22Rv1 (cell line): ENCODE results near the gene WNT5B.

Source experiments
- H3K27ac ChIP-seq: fragments of 450-650 bp; 2 replicates; pipeline ENCODE4 v1.5.1; 2017
- ZFX ChIP-seq: fragments of 450-650 bp; IDR thresholded peaks from 2 replicates; pipeline ENCODE4 v1.6.1; 2017; ENCODE audit warnings: antibody characterized with exemption, borderline replicate concordance
- TF ChIP-seq, protein P1 (sequence below): fragments of 450-650 bp; IDR thresholded peaks from 2 replicates; pipeline ENCODE4 v1.5.1; 2017; ENCODE audit warnings: mild to moderate bottlenecking

WNT5B gene

DNA sequence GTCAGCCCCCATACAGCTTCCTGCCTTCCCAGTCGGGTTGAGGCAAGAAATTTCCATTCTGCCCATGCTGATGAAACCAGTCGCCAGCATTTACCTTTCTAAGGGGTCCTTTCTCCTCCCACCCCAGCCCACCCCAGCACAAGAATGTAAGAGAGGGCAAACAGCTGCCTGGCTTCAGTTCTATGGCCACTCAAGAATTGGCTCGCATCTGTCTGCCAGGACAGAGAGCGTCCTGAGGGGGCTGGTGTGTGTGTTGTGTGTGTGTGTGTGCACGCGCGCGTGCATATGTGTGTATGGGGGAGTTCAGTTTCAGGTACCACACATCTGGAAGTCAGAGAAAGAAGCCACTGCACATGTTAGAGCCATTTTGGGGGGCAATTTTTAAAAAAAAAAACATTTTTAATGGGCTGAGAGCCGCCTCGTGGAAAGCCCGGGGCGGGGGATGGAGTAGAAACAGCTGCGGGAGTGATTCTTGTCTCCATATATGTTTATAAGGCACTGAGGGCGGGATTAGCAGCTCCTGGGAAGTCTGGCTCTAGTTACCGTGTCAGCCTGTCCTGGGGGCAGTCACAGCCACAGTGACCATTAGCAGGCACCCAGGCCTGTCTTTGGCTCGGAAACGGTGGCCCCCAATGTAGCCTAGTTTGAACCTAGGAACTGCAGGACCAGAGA lies at the start of gene WNT5B:
WNT5B (plus strand) TSS at position 566 of the 672 bp plus-strand sequence. CDS start 2,124 bp downstream, outside the sequence.
- H3K27ac ChIP-seq, result no peak within 1 kb of the TSS

DNA sequence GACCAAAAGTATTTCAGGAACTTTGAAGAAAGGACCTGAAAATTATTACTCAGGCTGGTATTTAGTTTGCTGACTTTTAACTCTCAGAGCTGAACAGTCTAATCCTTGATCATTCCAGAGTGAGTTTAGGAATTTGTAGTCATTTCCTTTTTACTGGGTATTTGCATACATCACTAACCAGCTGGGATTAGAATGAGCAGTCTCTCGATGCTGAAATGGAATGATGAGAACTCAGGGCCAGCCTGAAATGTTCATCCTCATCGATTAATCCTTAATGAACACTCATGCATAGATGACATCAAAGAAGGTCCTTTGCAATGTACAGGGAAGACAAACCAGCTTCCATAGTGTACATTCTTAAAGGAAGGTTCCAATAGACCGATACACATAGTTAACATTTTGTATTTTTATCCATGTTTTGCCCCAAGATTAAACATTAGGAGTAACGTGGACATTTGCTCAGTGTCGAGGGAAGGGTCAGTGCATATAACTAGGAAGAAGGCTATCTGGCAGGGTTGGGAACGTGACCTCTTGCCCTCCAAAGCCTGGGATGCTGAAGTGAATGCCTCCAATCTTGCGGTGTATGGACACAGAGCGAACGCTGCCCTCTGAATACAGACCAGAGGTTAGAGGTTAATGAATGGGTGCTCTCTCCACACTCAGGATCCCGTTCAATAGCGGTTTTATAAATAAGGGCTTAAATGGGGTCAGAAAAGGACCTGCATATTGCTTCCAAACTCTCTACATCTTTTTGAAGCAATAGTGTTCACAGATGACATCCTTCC lies 49.2 kb upstream of the WNT5B start:
- no peak overlapping the region for H3K27ac ChIP-seq
- no peak for TF ChIP-seq ZFX
- TF ChIP-seq, protein P1, sequence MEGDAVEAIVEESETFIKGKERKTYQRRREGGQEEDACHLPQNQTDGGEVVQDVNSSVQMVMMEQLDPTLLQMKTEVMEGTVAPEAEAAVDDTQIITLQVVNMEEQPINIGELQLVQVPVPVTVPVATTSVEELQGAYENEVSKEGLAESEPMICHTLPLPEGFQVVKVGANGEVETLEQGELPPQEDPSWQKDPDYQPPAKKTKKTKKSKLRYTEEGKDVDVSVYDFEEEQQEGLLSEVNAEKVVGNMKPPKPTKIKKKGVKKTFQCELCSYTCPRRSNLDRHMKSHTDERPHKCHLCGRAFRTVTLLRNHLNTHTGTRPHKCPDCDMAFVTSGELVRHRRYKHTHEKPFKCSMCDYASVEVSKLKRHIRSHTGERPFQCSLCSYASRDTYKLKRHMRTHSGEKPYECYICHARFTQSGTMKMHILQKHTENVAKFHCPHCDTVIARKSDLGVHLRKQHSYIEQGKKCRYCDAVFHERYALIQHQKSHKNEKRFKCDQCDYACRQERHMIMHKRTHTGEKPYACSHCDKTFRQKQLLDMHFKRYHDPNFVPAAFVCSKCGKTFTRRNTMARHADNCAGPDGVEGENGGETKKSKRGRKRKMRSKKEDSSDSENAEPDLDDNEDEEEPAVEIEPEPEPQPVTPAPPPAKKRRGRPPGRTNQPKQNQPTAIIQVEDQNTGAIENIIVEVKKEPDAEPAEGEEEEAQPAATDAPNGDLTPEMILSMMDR, result no peak

More for the DNA sequence above, at the start of gene WNT5B:
- TF ChIP-seq ZFX, result no peak
- TF ChIP-seq, protein P1, result no peak

DNA sequence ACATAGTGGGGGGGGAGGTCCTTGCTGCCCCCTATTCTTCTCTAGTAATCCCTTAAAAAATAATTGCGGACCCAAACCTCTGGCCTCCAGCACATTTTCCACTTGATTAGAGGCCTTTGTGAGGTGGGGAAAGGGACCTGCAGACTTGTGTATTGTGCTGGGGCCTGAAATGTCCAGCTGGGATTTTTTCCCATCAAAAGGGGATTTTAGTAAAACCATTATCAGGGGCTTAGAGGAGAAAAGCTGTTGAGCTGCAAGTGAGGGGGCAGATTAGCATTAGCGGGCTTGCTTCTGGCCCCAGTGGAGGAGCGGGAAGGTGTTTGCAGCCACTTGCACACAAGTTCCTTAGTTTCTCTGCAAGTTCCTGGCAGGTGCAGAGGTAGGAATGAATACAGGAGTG lies 48.5 kb upstream of the WNT5B start:
- H3K27ac ChIP-seq, result no peak overlapping the region
- TF ChIP-seq ZFX, result no peak
- TF ChIP-seq, protein P1, result no peak

DNA sequence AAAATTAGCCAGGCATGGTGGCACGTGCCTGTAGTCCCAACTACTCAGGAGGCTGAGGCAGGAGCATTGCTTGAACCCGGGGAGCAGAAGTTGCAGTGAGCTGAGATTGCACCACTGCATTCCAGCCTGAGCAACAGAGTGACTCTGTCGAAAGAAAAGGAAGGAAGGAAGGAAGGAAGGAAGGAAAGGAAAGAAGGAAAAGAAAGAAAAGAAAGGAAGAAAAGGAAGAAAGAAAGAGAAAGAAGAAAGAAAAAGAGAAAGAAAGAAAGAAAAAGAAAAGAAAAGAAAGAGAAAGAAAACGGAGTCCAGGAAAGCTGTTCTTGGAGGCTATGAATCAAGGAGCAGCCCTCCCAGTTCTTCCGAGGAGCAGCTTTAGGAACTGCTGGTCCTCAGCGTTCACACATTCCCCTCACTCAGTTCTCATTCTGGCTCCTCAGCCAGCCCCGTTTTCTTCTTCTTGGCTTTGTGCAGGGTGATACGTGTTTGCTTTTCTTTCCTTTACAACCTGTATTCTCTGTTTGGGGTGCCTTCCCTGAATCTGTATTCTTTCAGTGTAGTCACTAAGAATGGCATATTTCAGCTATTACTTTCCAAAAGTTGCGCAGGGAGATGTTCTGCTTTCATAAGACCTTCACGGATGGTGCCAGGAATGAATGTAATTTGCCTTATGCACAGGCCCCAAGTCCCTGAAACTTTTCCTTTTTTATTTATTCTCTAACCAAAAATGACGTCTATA lies 46.9 kb upstream of the WNT5B start:
- no peak overlapping the region for H3K27ac ChIP-seq
- TF ChIP-seq, protein P1, result no peak
- no peak for TF ChIP-seq ZFX

DNA sequence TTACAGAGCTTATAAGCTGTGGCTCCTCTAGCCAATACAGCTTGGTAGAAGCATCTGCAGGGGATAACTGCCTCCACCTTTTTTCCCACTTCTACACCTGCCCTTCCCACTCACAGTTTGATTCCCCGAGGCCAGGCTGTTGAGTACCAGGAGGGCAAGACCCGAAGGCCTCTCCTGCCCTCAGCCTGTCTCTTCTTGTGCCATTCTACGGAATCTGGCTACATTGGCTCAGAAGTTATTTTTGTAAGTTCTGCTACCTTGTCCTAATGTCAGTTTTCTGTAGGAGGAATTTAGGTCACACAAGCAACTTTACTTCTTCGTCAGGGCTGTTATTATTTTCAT lies 46.4 kb upstream of the WNT5B start:
- TF ChIP-seq ZFX, result no peak
- TF ChIP-seq, protein P1, result no peak
- H3K27ac ChIP-seq, result no peak overlapping the region

DNA sequence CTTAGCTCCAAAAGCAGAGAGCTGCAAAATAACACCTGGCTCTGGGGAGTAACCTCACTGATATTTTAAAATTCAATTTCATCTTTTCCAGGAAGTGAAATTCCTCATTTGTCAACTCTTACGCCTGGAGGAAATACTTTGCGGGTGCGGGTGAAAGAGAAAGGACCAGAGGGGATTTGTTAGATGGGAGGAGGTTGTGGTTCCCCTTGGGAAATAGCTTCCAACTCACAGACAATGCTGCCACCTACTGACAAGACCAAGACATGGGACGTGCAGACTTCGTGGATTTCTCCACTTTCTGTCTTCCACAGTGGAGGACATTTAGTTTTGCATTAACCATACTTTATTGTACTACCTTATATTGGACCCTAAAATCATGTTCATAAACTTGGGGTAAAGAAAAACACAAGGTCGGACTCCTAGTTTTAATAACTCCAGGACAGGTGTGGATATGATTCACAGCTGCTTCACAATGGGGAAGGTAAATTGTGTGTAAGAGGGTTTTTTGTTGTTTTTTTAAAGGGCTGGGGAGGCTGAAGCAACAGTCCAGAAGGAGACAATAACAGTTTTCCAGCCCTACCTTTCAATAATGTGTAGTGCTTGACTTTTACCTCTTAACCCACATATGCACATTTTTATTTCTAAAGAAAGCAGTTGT lies 45.5 kb upstream of the WNT5B start:
- TF ChIP-seq ZFX, result no peak
- TF ChIP-seq, protein P1, result peak; percentile 93
- H3K27ac ChIP-seq, result no peak overlapping the region
